ENCODE results near the gene CASTOR1.

The CASTOR1 gene

GRCh38 chr22:30317778-30318177, 28.5 kb upstream of the CASTOR1 start:
- Histone ChIP-seq H3K4me1 (ENCODE audit: control insufficient read depth in 1 of 2, insufficient read depth in 2 of 2, low read length in 2 of 2) (peaks cover 0 to 55% of the 10 kb centered on the region in 2 donors), H3K36me3 (ENCODE audit: control insufficient read depth in 1 of 2, insufficient read depth in 2 of 2, low read length in 2 of 2) (peaks cover 0 to 4% of the 10 kb centered on the region in 2 donors)

DNA sequence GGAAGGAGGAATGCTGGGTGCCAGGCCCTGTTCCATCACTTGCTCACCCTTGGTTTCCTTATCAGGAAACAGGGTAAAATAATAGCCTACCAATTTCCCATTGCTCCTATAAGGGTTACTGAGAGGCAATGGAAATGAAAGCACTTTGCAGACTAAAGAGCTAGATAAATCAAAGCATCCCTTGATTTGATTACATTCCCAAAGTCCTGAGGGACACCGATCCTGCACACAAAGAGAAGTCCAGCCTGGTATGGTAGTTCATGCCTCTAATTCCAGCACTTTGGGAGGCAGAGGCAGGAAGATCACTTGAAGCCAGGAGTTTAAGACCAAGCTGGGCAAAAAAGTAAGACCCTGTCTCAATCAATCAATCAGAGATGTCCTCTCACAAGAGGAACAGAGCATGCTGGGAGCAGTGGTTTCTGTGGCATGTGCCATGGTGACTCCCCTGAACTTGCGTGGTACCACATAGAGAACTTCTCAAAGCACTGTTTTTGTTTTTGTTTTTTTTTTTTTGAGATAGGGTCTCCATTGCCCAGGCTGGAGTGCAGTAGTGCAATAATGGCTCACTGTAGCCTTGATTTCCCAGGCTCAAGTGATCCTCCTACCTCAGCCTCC, 26.8 kb upstream of the CASTOR1 start:
- no peak overlapping the region for H3K27ac ChIP-seq (ENCODE audit: low read length)
- H3K27me3 ChIP-seq (ENCODE audit: low read depth, low read length), result no peaks in the 10 kb centered on the region

More at GRCh38 chr22:30317778-30318177, 28.5 kb upstream of the CASTOR1 start:
- Histone ChIP-seq H3K9me3 (ENCODE audit: control insufficient read depth in 1 of 2, low read length in 2 of 2) (no peaks in the 10 kb centered on the region), H3K27ac (ENCODE audit: low read length) (no peak overlapping the region), H3K27me3 (ENCODE audit: low read depth, low read length) (no peaks in the 10 kb centered on the region), H3K4me3 (ENCODE audit: low read depth in 1 of 2, low read length in 2 of 2) (no peak overlapping the region)

GRCh38 chr22:30314915-30315314, 25.6 kb upstream of the CASTOR1 start:
- Histone ChIP-seq H3K27me3 (ENCODE audit: low read depth, low read length) (no peaks in the 10 kb centered on the region), H3K27ac (ENCODE audit: low read length) (no peak overlapping the region), H3K4me3 (ENCODE audit: low read depth in 1 of 2, low read length in 2 of 2) (no peak overlapping the region), H3K4me1 (ENCODE audit: control insufficient read depth in 1 of 2, insufficient read depth in 2 of 2, low read length in 2 of 2) (peaks cover 19 to 70% of the 10 kb centered on the region in 2 donors), H3K9me3 (ENCODE audit: control insufficient read depth in 1 of 2, low read length in 2 of 2) (no peaks in the 10 kb centered on the region), H3K36me3 (ENCODE audit: control insufficient read depth in 1 of 2, insufficient read depth in 2 of 2, low read length in 2 of 2) (peaks cover 0 to 4% of the 10 kb centered on the region in 2 donors)

More for the DNA sequence above, 26.8 kb upstream of the CASTOR1 start:
- Histone ChIP-seq H3K36me3 (ENCODE audit: control insufficient read depth in 1 of 2, insufficient read depth in 2 of 2, low read length in 2 of 2) (peaks cover 0 to 4% of the 10 kb centered on the region in 2 donors), H3K4me1 (ENCODE audit: control insufficient read depth in 1 of 2, insufficient read depth in 2 of 2, low read length in 2 of 2) (peaks cover 7 to 65% of the 10 kb centered on the region in 2 donors), H3K4me3 (ENCODE audit: low read depth in 1 of 2, low read length in 2 of 2) (no peak overlapping the region), H3K9me3 (ENCODE audit: control insufficient read depth in 1 of 2, low read length in 2 of 2) (no peaks in the 10 kb centered on the region)

GRCh38 chr22:30313527-30314363, 24.4 kb upstream of the CASTOR1 start:
- Histone ChIP-seq H3K4me1 (ENCODE audit: control insufficient read depth in 1 of 2, insufficient read depth in 2 of 2, low read length in 2 of 2) (peaks cover 27 to 70% of the 10 kb centered on the region in 2 donors), H3K27me3 (ENCODE audit: low read depth, low read length) (no peaks in the 10 kb centered on the region), H3K27ac (ENCODE audit: low read length) (no peak overlapping the region), H3K9me3 (ENCODE audit: control insufficient read depth in 1 of 2, low read length in 2 of 2) (no peaks in the 10 kb centered on the region), H3K4me3 (ENCODE audit: low read depth in 1 of 2, low read length in 2 of 2) (no peak overlapping the region), H3K36me3 (ENCODE audit: control insufficient read depth in 1 of 2, insufficient read depth in 2 of 2, low read length in 2 of 2) (peaks cover 0 to 4% of the 10 kb centered on the region in 2 donors)

DNA sequence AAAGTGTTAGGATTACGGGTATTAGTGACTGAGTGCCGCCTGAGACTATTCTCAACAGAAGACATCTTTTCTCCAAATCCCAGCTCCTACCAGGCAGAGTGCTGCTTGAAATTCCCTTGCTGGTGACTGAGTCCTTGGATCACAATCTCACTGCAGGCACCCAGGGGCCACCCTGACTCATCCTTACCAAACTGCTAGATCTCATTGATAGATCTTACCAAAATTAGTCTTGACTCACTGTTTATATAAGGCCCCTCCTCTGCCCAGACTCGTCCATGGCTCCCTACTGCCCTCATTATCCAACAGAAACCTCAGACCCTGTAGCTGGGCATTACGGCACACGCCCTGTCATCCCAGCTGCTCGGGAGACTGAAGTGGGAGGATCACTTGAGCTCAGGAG, 22.7 kb upstream of the CASTOR1 start:
- H3K4me1 ChIP-seq (ENCODE audit: control insufficient read depth in 1 of 2, insufficient read depth in 2 of 2, low read length in 2 of 2), result peaks cover 33 to 73% of the 10 kb centered on the region in 2 donors
- no peak overlapping the region for H3K27ac ChIP-seq (ENCODE audit: low read length)
- H3K4me3 ChIP-seq (ENCODE audit: low read depth in 1 of 2, low read length in 2 of 2), result no peak overlapping the region
- H3K27me3 ChIP-seq (ENCODE audit: low read depth, low read length), result no peaks in the 10 kb centered on the region
- no peaks in the 10 kb centered on the region for H3K9me3 ChIP-seq (ENCODE audit: control insufficient read depth in 1 of 2, low read length in 2 of 2)
- peaks cover 0 to 4% of the 10 kb centered on the region in 2 donors for H3K36me3 ChIP-seq (ENCODE audit: control insufficient read depth in 1 of 2, insufficient read depth in 2 of 2, low read length in 2 of 2)

DNA sequence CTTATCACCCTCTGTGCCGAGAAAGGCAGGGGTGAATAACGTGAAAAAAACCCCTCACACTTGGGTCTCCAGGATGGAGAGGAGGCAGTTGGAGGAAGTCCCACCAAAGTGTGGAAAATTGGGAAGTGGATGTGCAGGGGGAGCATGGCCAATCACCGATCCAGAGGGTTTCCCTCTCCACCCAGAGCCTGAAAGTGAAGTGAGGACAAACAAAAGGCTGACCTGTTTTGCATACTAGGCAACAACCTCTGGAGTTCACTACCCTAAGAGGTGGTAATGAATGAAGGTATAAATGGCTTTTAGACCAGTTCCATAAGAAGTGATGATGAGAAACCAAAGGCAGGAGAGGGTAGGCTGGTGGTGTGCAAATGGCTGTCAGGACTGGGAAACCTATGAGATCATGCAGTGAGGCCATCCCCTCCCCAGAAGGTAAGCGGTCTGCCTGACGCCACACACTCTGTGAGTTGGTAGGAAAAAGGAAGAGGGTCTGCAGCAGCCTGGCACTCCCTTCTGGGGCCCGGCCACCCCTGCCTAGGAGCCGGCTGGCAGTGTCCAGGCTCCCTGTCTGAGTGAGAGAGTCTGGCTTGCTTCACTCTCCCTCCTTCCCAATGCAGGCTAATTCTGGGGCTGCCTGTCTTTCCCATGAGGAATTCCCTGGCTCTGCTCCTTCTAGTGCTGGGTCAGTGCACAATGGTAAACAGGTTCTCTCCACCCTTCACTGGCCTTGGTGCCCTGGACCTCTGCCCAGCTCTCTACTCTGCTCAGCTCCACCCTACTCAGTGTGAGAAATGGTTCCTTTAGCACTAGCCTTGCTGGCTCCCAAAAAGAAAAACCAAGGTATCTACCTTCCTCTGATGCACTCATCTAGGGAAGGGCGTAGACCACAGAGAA, 21.8 kb upstream of the CASTOR1 start:
- Histone ChIP-seq H3K27ac (ENCODE audit: low read length) (peak overlapping the region; percentile 53), H3K9me3 (ENCODE audit: control insufficient read depth in 1 of 2, low read length in 2 of 2) (no peaks in the 10 kb centered on the region), H3K4me1 (ENCODE audit: control insufficient read depth in 1 of 2, insufficient read depth in 2 of 2, low read length in 2 of 2) (peaks cover 37 to 76% of the 10 kb centered on the region in 2 donors), H3K27me3 (ENCODE audit: low read depth, low read length) (no peaks in the 10 kb centered on the region), H3K4me3 (ENCODE audit: low read depth in 1 of 2, low read length in 2 of 2) (peak overlapping the region in 1 of 2 donors; percentile 23), H3K36me3 (ENCODE audit: control insufficient read depth in 1 of 2, insufficient read depth in 2 of 2, low read length in 2 of 2) (peaks cover 0 to 4% of the 10 kb centered on the region in 2 donors)

GRCh38 chr22:30309951-30310741, 20.8 kb upstream of the CASTOR1 start:
- no peak overlapping the region for H3K4me3 ChIP-seq (ENCODE audit: low read depth in 1 of 2, low read length in 2 of 2)
- H3K9me3 ChIP-seq (ENCODE audit: control insufficient read depth in 1 of 2, low read length in 2 of 2), result no peaks in the 10 kb centered on the region
- peaks cover 47 to 79% of the 10 kb centered on the region in 2 donors for H3K4me1 ChIP-seq (ENCODE audit: control insufficient read depth in 1 of 2, insufficient read depth in 2 of 2, low read length in 2 of 2)
- H3K27ac ChIP-seq (ENCODE audit: low read length), result peak overlapping the region; percentile 53
- no peaks in the 10 kb centered on the region for H3K27me3 ChIP-seq (ENCODE audit: low read depth, low read length)
- peaks cover 0 to 4% of the 10 kb centered on the region in 2 donors for H3K36me3 ChIP-seq (ENCODE audit: control insufficient read depth in 1 of 2, insufficient read depth in 2 of 2, low read length in 2 of 2)

- H3K27ac ChIP-seq (ENCODE audit: low read length), result no peak overlapping the region
- H3K36me3 ChIP-seq (ENCODE audit: control insufficient read depth in 1 of 2, insufficient read depth in 2 of 2, low read length in 2 of 2), result no peaks in the 10 kb centered on the region
- no peak overlapping the region for H3K4me3 ChIP-seq (ENCODE audit: low read depth in 1 of 2, low read length in 2 of 2)
- H3K9me3 ChIP-seq (ENCODE audit: control insufficient read depth in 1 of 2, low read length in 2 of 2), result no peaks in the 10 kb centered on the region
- H3K4me1 ChIP-seq (ENCODE audit: control insufficient read depth in 1 of 2, insufficient read depth in 2 of 2, low read length in 2 of 2), result peaks cover 62 to 88% of the 10 kb centered on the region in 2 donors
- H3K27me3 ChIP-seq (ENCODE audit: low read depth, low read length), result no peaks in the 10 kb centered on the region
Observed at GRCh38 chr22:30308518-30309230, 19.4 kb upstream of the CASTOR1 start.

- no peaks in the 10 kb centered on the region for H3K36me3 ChIP-seq (ENCODE audit: control insufficient read depth in 1 of 2, insufficient read depth in 2 of 2, low read length in 2 of 2)
- peaks cover 65 to 93% of the 10 kb centered on the region in 2 donors for H3K4me1 ChIP-seq (ENCODE audit: control insufficient read depth in 1 of 2, insufficient read depth in 2 of 2, low read length in 2 of 2)
- H3K9me3 ChIP-seq (ENCODE audit: control insufficient read depth in 1 of 2, low read length in 2 of 2), result no peaks in the 10 kb centered on the region
- no peak overlapping the region for H3K4me3 ChIP-seq (ENCODE audit: low read depth in 1 of 2, low read length in 2 of 2)
- no peaks in the 10 kb centered on the region for H3K27me3 ChIP-seq (ENCODE audit: low read depth, low read length)
- no peak overlapping the region for H3K27ac ChIP-seq (ENCODE audit: low read length)
Observed at GRCh38 chr22:30308093-30308492, 18.8 kb upstream of the CASTOR1 start.

DNA sequence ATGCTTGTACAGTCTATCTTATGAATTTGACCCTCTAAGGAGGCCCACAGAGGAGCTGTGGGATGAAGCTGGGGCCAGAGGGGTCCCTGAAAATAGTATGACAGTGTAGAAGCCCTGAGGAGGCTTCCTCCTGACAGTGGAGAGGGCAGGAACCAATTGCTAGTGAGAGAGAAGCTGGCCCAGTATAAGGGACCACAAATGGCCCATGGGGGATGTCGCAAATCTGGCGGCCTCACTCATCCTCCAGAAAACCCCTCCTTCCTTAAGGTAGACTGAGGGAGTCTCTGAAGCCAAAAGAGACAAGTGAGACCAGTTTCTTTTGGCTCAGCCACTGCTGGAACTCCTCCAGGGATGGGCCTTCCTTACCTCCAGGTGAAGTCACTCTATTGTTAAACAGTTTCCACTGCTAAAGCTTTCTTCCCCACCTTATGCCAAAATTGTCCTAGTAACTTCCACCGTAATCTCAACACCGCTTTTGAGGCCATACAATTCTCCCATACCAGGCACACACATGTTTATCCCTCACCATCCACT, 17.8 kb upstream of the CASTOR1 start:
- Histone ChIP-seq H3K36me3 (ENCODE audit: control insufficient read depth in 1 of 2, insufficient read depth in 2 of 2, low read length in 2 of 2) (peaks cover 0 to 4% of the 10 kb centered on the region in 2 donors), H3K4me1 (ENCODE audit: control insufficient read depth in 1 of 2, insufficient read depth in 2 of 2, low read length in 2 of 2) (peaks cover 69 to 93% of the 10 kb centered on the region in 2 donors), H3K9me3 (ENCODE audit: control insufficient read depth in 1 of 2, low read length in 2 of 2) (no peaks in the 10 kb centered on the region), H3K27ac (ENCODE audit: low read length) (peak overlapping the region; percentile 58), H3K4me3 (ENCODE audit: low read depth in 1 of 2, low read length in 2 of 2) (no peak overlapping the region), H3K27me3 (ENCODE audit: low read depth, low read length) (no peaks in the 10 kb centered on the region)

All from muscle layer of duodenum (tissue), 2 donors.